Mesendoderm (in vitro differentiated cells): ENCODE results near the gene CACNA1S.

ENCODE experiments used
- DNase-seq: peaks from one replicate; pipeline ENCODE4 v3.0.0; 2013
- H2AK5ac ChIP-seq: 2 replicates; pipeline ENCODE4 v1.6.1; 2013; ENCODE audit warnings: low read length, inconsistent platforms
- H2BK120ac ChIP-seq: 2 replicates; pipeline ENCODE4 v1.6.1; 2013; ENCODE audit warnings: low read depth, mild to moderate bottlenecking, low read length, moderate library complexity, mixed read lengths
- H2BK15ac ChIP-seq: replicated peaks from 2 replicates; pipeline ENCODE4 v1.6.1; 2013; ENCODE audit warnings: low read depth, mild to moderate bottlenecking, moderate library complexity
- H2BK5ac ChIP-seq: 2 replicates; pipeline ENCODE4 v1.6.1; 2013; ENCODE audit warnings: low read length, inconsistent platforms
- H3K18ac ChIP-seq: 2 replicates; pipeline ENCODE4 v1.6.1; 2013; ENCODE audit warnings: mild to moderate bottlenecking, low read length, mixed read lengths
- H3K23ac ChIP-seq: one replicate; pipeline ENCODE4 v1.6.1; 2013; ENCODE audit warnings: low read length
- H3K27ac ChIP-seq: 2 replicates; pipeline ENCODE4 v1.5.1; 2013; ENCODE audit warnings: low read depth, mild to moderate bottlenecking, inconsistent platforms, low read length, moderate library complexity
- H3K27me3 ChIP-seq: 2 replicates; pipeline ENCODE4 v1.6.1; 2013; ENCODE audit warnings: low read length, control low read depth, mild to moderate bottlenecking, inconsistent platforms; ENCODE audit not compliant: insufficient read depth, poor library complexity
- H3K36me3 ChIP-seq: 2 replicates; pipeline ENCODE4 v1.6.1; 2013; ENCODE audit warnings: low read length, inconsistent platforms; ENCODE audit not compliant: control insufficient read depth, insufficient read depth
- H3K4ac ChIP-seq: one replicate; pipeline ENCODE4 v1.6.1; 2013; ENCODE audit warnings: low read depth, mild to moderate bottlenecking, low read length, moderate library complexity
- H3K4me1 ChIP-seq: 2 replicates; pipeline ENCODE4 v1.6.1; 2013; ENCODE audit warnings: low read depth, low read length, inconsistent platforms; ENCODE audit not compliant: control insufficient read depth
- H3K4me2 ChIP-seq: 2 replicates; pipeline ENCODE4 v1.6.1; 2013; ENCODE audit warnings: low read length
- H3K4me3 ChIP-seq: 2 replicates; pipeline ENCODE4 v1.5.1; 2013; ENCODE audit warnings: mild to moderate bottlenecking, low read length
- H3K56ac ChIP-seq: one replicate; pipeline ENCODE4 v1.6.1; 2013; ENCODE audit warnings: low read length
- H3K79me1 ChIP-seq: 2 replicates; pipeline ENCODE4 v1.6.1; 2013; ENCODE audit warnings: low read length, inconsistent platforms
- H3K79me2 ChIP-seq: 2 replicates; pipeline ENCODE4 v1.6.1; 2013; ENCODE audit warnings: mild to moderate bottlenecking, low read length; ENCODE audit not compliant: control insufficient read depth, insufficient read depth
- H3K9ac ChIP-seq: 2 replicates; pipeline ENCODE4 v1.6.1; 2013; ENCODE audit warnings: low read length, inconsistent platforms
- H4K5ac ChIP-seq: one replicate; pipeline ENCODE4 v1.6.1; 2013; ENCODE audit warnings: low read length
- H4K8ac ChIP-seq: one replicate; pipeline ENCODE4 v1.6.1; 2013; ENCODE audit warnings: low read depth, mild to moderate bottlenecking, control low read depth, low read length, moderate library complexity
- WGBS: extraction: QIAGEN DNeasy Blood & Tissue Kit; methylation state at CpG from one replicate; pipeline ENCODE4 v1.1.7; 2013; ENCODE audit warnings: low lambda C conversion rate, missing lambda C conversion rate; ENCODE audit not compliant: insufficient coverage; ENCODE audit errors: extremely low coverage; 5-methylcytosine and 5-hydroxymethylcytosine counted together

The CACNA1S gene

DNA sequence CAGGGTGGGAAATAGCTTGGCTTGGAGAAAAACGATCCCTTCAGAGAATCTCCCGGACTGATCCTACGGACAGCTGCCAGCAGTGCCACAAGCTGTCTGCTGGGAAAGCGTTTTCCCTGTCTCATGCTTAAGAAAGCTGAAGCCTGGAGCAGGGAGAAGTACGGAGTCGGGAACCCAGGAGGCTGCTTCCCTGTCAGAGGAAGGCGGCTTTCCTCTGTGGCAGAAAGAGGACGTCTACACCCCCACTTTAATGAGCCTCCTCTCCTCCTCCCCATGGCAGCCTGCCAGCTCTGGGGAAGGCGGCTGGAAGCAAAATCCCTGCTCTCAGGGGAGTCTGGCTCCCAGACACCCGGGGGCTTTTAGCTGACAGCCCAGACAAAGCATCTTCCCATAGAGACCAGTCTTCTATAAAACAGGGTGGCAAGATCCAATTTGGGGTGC is 96.0 kb downstream of the CACNA1S start:
- no peak overlapping the region for H2BK15ac ChIP-seq
- peak overlapping the region; percentile 4 for H3K18ac ChIP-seq
- peaks cover 33% of the 10 kb centered on the region for H3K4me1 ChIP-seq
- H4K8ac ChIP-seq = no peak overlapping the region
- no peak overlapping the region for H4K5ac ChIP-seq
- peaks cover 2% of the 10 kb centered on the region for H3K79me1 ChIP-seq
- H2BK120ac ChIP-seq = no peak overlapping the region
- WGBS = no CpG with 5 or more reads among the region's 10 CpGs
- no peak overlapping the region for H3K4ac ChIP-seq
- peak overlapping the region; percentile 29 for H3K23ac ChIP-seq
- no peak overlapping the region for H3K4me2 ChIP-seq
- H3K56ac ChIP-seq = peak overlapping the region; percentile 26
- H3K9ac ChIP-seq = no peak overlapping the region
- no peaks in the 10 kb centered on the region for H3K36me3 ChIP-seq
- DNase-seq = no peak
- H3K27ac ChIP-seq = no peak overlapping the region
- H2AK5ac ChIP-seq = peak overlapping the region; percentile 22
- H3K4me3 ChIP-seq = no peak overlapping the region
- H2BK5ac ChIP-seq = peak overlapping the region; percentile 2
- H3K79me2 ChIP-seq = no peaks in the 10 kb centered on the region
- no peaks in the 10 kb centered on the region for H3K27me3 ChIP-seq

- Histone ChIP-seq H3K27ac (no peak overlapping the region), H2BK5ac (peak overlapping the region; percentile 27)
- peak; percentile 89 for DNase-seq
Observed at GRCh38 chr1:201015551-201016091, 96.6 kb downstream of the CACNA1S start.

DNA sequence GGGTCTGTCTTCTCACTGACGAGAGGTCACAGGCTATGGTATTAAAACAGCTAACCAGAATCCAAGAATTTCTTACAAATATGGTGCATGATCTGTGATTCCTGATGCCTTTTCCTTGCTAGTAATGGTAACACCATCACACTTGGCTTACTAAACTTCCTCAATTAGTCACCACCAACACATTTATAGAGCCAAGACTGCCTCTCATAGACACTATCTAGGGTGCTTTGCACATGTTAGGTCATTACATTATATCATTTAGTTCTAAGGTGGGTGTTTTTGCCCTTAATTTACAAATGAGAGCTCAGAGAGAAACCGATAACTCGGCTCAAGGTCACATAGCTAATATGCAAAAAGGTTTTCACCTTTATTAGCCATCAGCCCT is 97.4 kb downstream of the CACNA1S start:
- Histone ChIP-seq H3K4me3 (no peak overlapping the region), H3K4ac (no peak overlapping the region), H3K4me1 (peaks cover 27% of the 10 kb centered on the region), H2BK15ac (no peak overlapping the region), H3K9ac (no peak overlapping the region), H3K27me3 (no peaks in the 10 kb centered on the region), H4K8ac (no peak overlapping the region), H3K4me2 (no peak overlapping the region), H2AK5ac (no peak overlapping the region), H3K79me1 (peaks cover 2% of the 10 kb centered on the region), H2BK5ac (no peak overlapping the region), H4K5ac (no peak overlapping the region), H3K18ac (no peak overlapping the region), H3K23ac (no peak overlapping the region), H3K79me2 (no peaks in the 10 kb centered on the region), H3K36me3 (no peaks in the 10 kb centered on the region), H2BK120ac (no peak overlapping the region), H3K56ac (no peak overlapping the region), H3K27ac (no peak overlapping the region)
- WGBS = no CpG with 5 or more reads among the region's 3 CpGs
- no peak for DNase-seq

More at GRCh38 chr1:201015551-201016091, 96.6 kb downstream of the CACNA1S start:
- H3K18ac ChIP-seq = no peak overlapping the region
- peak overlapping the region; percentile 5 for H3K56ac ChIP-seq
- no peak overlapping the region for H2BK120ac ChIP-seq
- no CpG with 5 or more reads among the region's 5 CpGs for WGBS
- no peak overlapping the region for H4K5ac ChIP-seq
- no peak overlapping the region for H3K4me3 ChIP-seq
- H3K79me2 ChIP-seq = no peaks in the 10 kb centered on the region
- peaks cover 30% of the 10 kb centered on the region for H3K4me1 ChIP-seq
- no peak overlapping the region for H3K4me2 ChIP-seq
- no peak overlapping the region for H4K8ac ChIP-seq
- no peak overlapping the region for H3K23ac ChIP-seq
- H2BK15ac ChIP-seq = no peak overlapping the region
- peaks cover 2% of the 10 kb centered on the region for H3K79me1 ChIP-seq
- H3K36me3 ChIP-seq = no peaks in the 10 kb centered on the region
- no peak overlapping the region for H2AK5ac ChIP-seq
- H3K27me3 ChIP-seq = no peaks in the 10 kb centered on the region
- H3K4ac ChIP-seq = no peak overlapping the region
- H3K9ac ChIP-seq = no peak overlapping the region

DNA sequence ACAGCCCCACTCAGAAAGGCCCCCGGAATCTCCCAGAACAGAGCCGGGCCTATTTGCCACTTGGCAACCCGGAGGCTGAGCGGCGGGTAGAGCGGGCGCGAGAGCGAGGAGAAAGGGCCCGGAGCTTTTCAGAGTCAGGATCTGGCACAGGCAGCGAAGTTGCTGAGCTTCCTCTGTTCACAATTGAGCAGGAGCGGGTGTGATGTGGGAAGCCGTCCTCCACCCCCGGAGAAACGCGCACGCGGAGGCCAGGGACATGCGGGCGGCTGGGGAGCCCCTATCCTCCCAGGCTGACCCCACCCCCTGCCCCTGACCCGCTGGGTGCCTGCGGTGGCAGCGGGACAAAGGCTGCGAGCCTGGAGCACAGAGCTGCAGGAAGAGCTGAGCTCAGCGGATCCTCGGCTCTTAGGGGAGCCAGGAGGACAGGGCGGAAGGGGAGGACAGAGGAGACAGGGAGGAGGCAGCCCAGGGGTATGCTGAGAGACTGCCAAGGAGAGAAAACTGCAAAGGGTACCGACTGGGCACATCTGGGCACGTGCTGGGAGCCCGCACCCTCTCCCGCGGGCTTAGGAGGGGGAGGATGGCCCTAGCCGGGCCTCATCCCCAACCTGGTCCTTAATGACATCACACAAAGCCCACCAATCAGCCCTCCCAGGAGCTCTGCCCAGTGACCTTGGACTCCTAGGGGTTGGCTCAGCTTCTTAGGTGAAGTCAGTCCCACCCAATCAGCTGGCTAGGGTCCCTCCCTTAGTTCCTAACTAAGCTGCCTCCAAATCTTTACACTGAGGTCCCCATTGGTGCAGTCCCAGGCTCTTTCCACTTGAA is 98.0 kb downstream of the CACNA1S start:
- no peak overlapping the region for H4K5ac ChIP-seq
- no peak overlapping the region for H3K27ac ChIP-seq
- WGBS = no CpG with 5 or more reads among the region's 33 CpGs
- H3K18ac ChIP-seq = peak overlapping the region; percentile 11
- no peak overlapping the region for H4K8ac ChIP-seq
- H2BK120ac ChIP-seq = no peak overlapping the region
- no peaks in the 10 kb centered on the region for H3K79me2 ChIP-seq
- no peak overlapping the region for H2BK15ac ChIP-seq
- H3K27me3 ChIP-seq = no peaks in the 10 kb centered on the region
- no peak overlapping the region for H3K4me3 ChIP-seq
- DNase-seq = peak; percentile 92
- H2BK5ac ChIP-seq = no peak overlapping the region
- H3K4me1 ChIP-seq = peaks cover 23% of the 10 kb centered on the region
- peak overlapping the region; percentile 58 for H3K9ac ChIP-seq
- peaks cover 2% of the 10 kb centered on the region for H3K79me1 ChIP-seq
- peak overlapping the region; percentile 29 for H3K4me2 ChIP-seq
- no peak overlapping the region for H3K4ac ChIP-seq
- peak overlapping the region; percentile 85 for H3K56ac ChIP-seq
- no peaks in the 10 kb centered on the region for H3K36me3 ChIP-seq
- H3K23ac ChIP-seq = no peak overlapping the region
- no peak overlapping the region for H2AK5ac ChIP-seq

GRCh38 chr1:201013031-201013485 is 99.2 kb downstream of the CACNA1S start:
- no peak for DNase-seq
- Histone ChIP-seq H3K56ac (no peak overlapping the region), H4K5ac (no peak overlapping the region), H2BK15ac (no peak overlapping the region), H3K4ac (no peak overlapping the region), H3K4me2 (no peak overlapping the region), H3K27ac (no peak overlapping the region), H3K23ac (no peak overlapping the region), H3K4me1 (peaks cover 23% of the 10 kb centered on the region), H2AK5ac (no peak overlapping the region), H3K27me3 (no peaks in the 10 kb centered on the region), H3K18ac (no peak overlapping the region), H3K4me3 (no peak overlapping the region), H3K9ac (no peak overlapping the region), H2BK120ac (no peak overlapping the region), H4K8ac (no peak overlapping the region), H3K79me2 (no peaks in the 10 kb centered on the region), H3K79me1 (no peaks in the 10 kb centered on the region), H2BK5ac (no peak overlapping the region), H3K36me3 (no peaks in the 10 kb centered on the region)
- no CpG with 5 or more reads among the region's 4 CpGs for WGBS
